D721Med (cell line): Measurements from ENCODE around the gene CFAP52.
"Not testable (repeated sequence)": the region's sequence is repeated elsewhere in the genome, so short reads cannot be mapped to it uniquely, and the experiment has no call there.

Experiments used
- DNase-seq: peaks from one replicate; pipeline ENCODE4 v3.0.0; 2011; ENCODE audit warnings: low spot score; ENCODE audit not compliant: insufficient read length
- FAIRE-seq: peaks from 2 replicates; lab custom pipeline; 2011; peaks lifted over from hg19 to GRCh38; lab: Jason Lieb, UNC
- TF ChIP-seq, protein P1 (sequence below): IDR thresholded peaks from 2 replicates; pipeline ENCODE4 v1.5.1; 2012; ENCODE audit warnings: mild to moderate bottlenecking, control low read depth; ENCODE audit not compliant: insufficient read depth; ENCODE audit errors: missing control alignments

CFAP52 gene

DNA sequence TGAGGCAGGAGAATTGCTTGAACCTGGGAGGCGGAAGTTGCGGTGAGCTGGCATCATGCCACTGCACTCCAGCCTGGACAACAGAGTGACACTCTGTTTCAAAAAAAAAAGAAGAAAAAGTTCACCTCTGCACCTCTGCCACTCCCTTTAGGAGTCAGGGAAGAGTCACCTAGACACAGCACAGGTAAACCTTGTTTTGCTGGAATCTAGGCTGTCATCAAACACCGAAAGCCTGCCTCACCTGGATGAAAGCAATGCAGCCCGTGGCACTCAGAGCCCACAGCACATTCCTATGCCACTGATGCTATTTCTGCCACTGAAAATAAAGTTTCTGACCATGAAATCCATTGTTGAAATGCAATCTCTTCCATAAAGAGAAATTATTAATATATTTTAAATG lies 22.2 kb downstream of the CFAP52 start:
- no peak for DNase-seq
- TF ChIP-seq, protein P1, sequence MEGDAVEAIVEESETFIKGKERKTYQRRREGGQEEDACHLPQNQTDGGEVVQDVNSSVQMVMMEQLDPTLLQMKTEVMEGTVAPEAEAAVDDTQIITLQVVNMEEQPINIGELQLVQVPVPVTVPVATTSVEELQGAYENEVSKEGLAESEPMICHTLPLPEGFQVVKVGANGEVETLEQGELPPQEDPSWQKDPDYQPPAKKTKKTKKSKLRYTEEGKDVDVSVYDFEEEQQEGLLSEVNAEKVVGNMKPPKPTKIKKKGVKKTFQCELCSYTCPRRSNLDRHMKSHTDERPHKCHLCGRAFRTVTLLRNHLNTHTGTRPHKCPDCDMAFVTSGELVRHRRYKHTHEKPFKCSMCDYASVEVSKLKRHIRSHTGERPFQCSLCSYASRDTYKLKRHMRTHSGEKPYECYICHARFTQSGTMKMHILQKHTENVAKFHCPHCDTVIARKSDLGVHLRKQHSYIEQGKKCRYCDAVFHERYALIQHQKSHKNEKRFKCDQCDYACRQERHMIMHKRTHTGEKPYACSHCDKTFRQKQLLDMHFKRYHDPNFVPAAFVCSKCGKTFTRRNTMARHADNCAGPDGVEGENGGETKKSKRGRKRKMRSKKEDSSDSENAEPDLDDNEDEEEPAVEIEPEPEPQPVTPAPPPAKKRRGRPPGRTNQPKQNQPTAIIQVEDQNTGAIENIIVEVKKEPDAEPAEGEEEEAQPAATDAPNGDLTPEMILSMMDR: no peak
- FAIRE-seq: no peak

DNA sequence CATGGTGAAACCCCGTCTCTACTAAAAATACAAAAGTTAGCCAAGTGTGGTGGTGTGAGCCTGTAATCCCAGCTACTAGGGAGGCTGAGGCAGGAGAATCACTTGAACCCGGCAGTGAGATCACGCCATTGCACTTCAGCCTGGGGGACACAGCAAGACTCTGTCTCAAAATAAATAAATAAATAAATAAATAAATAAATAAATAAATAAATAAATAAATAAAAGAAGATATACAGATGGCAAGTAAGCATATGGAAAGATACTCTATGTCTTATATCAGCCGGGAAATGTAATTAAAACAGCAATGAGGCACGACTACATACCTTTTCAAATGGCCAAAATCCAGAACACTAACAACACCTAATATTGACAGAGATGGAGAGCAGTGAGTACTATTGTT lies 28.1 kb downstream of the CFAP52 start:
- not testable (repeated sequence) for FAIRE-seq, DNase-seq

DNA sequence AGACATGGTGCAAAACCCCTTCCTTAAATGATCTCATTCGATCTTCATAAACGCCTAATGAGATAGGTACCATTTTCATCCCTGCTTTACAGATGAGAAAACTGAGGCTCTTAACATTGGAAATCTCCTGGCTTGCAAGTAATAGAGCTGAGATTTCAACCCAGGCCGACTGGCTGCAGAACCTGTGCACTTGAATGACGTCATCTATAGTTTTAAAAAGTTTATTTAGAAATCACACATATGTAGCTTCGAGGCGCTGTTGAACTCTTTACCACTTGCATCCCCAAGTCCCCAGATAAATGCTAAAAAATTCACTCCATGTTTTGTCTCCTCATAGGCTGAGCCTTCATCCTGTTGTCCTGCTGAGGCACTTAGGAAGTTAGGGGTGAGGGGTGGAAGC lies 30.0 kb downstream of the CFAP52 start:
- TF ChIP-seq, protein P1: no peak
- DNase-seq: no peak
- no peak for FAIRE-seq

DNA sequence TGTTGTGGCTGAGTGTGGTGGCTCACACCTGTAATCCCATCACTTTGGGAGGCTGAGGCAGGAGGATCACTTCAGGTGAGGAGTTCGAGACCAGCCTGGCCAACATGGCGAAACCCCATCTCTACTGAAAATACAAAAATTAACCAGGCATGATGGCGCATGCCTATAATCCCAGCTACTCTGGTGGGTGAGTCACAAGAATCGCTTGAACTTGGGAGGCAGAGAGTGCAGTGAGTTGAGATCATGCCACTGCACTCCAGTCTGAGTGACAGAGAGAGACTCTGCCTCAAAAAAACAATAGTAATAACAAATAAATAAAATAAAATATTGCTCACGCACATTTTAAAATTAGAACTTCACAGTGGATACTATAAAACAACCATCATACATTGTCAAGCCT lies 30.6 kb downstream of the CFAP52 start:
- DNase-seq, FAIRE-seq: not testable (repeated sequence)

DNA sequence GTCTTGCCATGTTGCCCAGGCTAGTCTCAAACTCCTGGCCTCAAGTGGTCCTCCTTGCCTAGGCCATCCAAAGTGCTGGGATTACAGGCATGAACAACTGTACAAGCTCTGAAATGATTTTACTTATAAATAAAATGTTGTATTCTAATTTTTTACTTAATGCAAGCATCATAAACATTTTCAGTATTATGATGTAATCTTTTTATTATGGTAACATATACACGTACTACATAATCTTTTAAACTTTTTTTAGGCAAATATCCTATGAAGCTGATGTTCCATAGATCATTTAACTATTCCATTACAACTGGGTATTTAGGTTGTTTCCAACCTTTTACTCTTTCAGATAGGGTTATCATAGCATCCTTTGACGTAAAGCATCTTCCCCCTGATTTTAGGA lies 35.1 kb downstream of the CFAP52 start:
- TF ChIP-seq, protein P1: no peak
- FAIRE-seq: no peak
- no peak for DNase-seq

DNA sequence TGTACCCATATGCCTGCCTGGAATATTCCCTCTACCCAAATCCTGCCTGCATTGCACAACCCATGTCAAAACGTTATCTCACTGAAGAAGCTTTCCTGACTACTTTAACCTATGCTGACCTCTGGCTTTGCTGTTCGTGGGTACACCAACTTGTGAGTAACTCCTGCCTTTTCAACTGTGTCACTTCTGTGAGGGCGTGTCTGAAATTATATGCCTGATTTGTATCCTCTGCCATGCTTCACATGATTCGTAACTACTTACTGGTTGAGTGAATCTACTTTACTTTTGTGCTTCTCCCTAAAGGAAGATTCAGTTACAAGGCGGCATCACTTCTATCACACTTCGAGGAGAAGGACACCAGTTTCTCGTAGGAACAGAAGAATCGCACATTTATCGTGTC lies 35.6 kb downstream of the CFAP52 start:
- no peak for FAIRE-seq
- TF ChIP-seq, protein P1: no peak
- no peak for DNase-seq

DNA sequence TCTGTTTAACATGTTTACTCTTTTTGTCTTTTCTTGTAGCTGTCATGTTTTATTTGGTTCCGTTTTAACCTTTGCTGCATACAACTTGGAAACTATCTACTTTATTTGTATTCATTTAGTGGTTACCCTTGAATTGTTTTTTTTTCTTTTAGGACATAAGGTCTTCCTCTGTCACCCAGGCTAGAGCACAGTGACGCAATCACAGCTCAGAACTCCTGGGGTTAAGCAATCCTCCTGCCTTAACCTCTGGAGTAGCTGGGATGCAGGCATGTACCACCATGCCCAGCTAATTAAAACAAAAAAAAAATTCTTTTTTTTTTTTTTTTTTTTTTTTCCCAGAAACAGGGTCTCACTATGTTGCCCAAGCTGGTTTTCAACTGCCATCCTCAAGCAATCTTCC lies 39.0 kb downstream of the CFAP52 start:
- TF ChIP-seq, protein P1: no peak
- DNase-seq: no peak
- FAIRE-seq: no peak

DNA sequence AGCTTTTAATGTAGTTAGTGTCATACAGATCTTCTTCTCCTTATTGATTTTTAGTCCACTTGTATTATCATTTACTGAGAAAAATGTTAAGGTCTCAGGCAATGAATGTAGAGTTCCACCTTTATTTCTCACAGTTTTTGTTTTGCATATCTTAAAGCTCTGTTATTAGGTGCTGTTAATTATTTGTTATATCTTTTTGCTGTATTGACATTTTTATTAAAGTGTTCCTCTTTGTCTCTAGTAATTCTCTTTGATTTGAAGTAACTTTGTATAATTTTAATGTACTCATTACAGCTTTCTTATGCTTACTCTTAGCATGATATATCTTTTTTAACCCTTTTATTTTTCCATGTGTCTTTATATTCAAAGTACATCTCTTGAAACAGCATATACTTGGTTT lies 46.5 kb downstream of the CFAP52 start:
- FAIRE-seq: no peak
- TF ChIP-seq, protein P1: no peak
- no peak for DNase-seq

DNA sequence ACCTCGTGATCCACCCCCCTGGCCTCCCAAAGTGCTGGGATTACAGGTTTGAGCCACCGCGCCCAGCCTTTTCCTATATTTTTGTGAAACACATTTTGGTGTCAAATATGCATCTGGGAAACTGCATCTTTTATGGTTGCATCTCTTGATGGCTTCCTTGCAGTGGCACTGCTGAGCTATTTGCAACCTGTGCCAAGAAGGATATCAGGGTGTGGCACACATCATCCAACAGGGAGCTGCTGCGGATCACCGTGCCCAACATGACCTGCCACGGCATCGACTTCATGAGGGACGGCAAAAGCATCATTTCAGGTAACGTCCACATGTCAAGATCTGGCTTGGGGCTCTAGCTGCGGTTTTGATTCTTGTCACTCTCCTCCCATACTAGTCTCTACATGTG lies 52.1 kb downstream of the CFAP52 start:
- FAIRE-seq: no peak
- TF ChIP-seq, protein P1: no peak
- no peak for DNase-seq
